GM18858 (cell line): ENCODE measurements around the gene SLC39A9.
"Not testable (repeated sequence)": the region's sequence is repeated elsewhere in the genome, so short reads cannot be mapped to it uniquely, and the experiment has no call there.

Source experiments
- ATAC-seq: cut with Tn5 transposase; IDR thresholded peaks from one replicate; pipeline ENCODE4 v1.9.1; 2021; ENCODE audit not compliant: unreplicated experiment

Gene SLC39A9

DNA sequence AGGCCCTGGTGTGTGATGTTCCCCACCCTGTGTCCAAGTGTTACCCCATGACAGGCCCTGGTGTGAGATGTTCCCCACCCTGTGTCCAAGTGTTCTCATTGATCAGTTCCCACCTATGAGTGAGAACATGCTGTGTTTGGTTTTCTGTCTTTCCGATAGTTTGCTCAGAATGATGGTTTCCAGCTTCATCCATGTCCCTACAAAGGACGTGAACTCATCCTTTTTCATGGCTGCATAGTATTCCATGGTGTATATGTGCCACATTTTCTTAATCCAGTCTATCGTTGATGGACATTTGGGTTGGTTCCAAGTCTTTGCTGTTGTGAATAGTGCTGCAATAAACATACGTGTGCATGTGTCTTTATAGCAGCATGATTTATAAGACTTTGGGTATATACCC is 17.6 kb downstream of the SLC39A9 start:
- not testable (repeated sequence) for ATAC-seq

DNA sequence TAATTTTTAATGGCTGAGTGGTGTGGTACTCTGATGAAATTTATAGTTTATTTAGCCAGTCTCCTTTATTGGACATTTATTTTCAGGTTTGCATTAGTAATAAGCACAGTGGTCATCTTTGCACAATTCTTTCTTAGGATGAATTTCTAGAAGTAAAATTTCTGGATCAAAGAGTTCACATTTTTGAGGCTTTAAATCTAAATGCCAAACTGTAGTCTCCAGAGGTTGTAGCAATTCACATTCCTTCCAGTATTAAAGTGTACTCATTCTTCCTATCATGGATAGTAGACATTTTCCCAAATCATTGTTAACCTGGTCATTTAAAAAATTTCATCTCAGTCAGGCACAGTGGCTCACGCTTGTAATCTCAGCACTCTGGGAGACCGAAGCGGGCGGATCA is 24.8 kb downstream of the SLC39A9 start:
- no peak for ATAC-seq

DNA sequence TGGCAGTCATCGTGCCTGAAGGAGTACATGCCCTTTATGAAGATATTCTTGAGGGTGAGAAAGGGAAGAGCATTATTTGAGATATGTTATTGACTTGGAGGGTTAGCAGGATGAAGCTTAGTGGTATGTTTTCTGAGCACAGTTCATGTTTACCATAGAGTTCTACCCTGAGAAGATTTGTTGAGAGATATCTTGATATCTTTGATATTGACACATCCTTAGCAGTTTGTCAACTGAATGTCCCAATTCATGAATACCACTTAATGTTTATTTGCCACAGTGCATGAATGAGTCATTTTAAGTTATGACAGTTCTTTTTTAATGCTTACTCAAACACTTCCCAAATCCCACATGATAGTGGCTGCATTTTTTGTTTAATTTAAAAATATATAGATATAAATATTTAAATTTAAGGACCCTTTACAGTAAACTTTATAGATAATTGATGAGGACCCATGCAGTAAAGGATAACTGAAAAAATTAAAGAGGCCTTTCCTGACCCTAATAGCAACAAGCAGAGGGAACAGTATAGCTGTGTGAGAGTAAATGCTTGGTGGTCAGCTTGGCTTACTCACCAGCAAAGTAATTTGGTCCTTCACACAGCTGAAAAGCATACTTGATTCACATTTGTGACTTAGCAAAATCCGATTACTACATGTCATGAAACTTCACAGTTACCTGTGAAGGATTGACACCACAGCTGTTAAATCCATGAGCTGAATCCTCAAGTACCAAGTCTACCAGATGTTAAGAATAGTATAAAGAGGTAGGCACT is 25.8 kb downstream of the SLC39A9 start:
- ATAC-seq: no peak

DNA sequence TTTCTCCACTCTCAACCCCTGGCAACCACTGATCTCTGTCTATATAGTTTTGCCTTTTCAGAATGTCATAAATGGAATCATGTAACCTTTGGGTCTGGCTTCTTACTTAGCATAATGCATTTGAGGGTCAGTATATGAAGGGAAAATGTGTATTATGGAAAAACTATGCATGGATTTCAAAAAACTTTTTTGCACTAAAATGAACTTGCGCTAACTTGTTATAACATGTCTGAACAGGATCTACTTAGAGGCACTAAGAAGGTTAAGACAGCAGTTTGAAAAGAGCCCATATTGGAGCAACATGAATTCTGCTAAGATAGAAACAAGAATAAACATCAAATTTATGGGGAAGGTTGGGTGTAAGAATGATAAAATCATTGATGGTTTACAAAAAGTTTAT is 29.1 kb downstream of the SLC39A9 start:
- ATAC-seq: no peak

DNA sequence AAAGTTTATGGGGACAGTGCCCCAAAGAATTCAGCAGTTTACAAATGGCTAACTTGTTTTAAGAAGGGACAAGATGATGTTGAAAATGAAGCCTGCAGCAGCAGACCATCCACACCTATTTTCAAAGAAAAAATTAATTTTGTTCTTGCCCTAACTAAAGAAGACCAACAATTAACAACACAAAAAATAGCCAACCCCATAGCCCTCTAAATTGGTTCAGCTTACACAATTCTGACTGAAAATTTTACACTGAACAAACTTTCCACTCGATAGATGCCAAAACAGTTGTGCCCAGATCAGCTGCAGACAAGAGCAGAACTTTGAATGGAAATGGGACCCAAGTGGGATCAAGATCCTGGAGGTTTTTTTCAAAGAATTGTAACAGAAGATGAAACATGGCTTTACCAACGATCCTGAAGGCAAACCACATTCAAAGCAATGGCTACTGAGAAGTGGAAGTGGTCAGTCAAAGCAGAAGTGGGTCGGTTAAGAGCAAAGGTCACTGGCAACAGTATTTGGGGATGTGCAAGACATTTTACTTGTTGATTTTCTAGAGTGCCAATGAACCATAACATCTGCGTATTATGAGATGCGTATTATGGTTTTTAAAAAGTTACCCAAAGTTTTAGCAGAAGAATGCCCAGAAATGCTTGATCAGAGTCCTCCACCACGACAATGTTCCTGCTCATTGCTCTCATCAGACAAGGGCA is 30.0 kb downstream of the SLC39A9 start:
- ATAC-seq: no peak

DNA sequence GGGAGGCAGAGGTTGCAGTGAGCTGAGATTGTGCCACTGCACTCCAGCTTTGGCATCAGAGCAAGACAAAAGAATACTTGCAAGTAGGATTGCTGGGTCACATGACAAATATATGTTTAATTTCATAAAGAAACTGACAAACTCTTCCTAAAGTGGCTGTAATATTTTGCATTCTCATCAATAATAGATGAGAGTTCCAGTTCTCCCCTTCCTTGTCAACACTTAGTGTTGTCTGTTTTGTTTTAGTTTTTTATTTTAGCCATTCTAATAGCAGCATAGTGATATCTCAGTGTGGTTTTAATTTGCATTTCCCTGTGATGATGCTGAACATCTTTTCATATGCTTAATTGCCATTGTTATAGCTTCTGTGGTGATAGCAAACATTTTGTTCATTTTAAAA is 31.2 kb downstream of the SLC39A9 start:
- no peak for ATAC-seq

DNA sequence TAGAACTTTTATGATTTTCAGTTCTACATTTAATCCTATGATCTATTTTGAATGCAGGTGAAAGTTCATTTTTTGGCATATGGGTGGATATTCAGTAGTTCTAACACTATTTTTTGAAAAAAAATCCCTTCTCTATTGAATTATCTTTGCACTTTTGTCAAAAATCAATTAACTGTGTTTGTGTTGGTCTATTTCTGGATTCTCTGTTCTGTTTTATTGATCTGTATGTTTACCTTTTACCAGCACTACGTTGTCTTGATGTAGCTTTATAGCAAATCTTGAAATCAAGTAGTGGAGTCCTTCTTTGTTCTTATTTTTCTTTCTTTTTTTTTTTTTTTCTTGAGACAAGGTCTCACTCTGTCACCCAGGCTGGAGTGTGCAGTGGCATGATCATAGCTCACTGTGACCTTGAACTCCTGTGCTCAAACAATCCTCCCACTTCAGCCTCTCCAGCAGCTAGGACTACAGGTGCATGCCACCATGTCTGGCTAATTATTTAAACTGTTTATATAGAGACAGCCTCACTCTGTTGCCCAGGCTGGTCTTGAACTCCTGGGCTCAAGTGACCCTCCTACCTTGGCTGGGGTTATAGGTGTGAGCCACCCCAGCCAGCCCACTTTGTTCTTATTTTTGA is 31.9 kb downstream of the SLC39A9 start:
- ATAC-seq: no peak

DNA sequence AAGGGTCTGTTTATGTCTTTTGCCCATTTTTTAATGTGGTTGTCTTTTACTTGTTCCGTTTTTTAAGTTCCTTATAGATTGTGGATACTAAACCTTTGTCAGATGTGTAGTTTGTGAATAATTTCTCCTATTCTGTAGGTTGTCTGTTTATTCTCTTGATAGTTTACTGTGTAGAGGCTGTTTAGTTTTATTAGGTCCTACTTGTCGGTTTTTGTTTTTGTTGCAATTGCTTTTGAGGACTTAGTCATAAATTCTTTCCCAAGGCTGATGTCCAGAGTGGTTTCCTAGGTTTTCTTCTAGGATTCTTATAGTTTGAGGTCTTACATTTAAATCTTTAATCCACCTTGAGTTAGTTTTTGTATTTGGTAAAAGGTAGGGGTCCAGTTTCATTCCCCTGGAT is 33.9 kb downstream of the SLC39A9 start:
- ATAC-seq: no peak

DNA sequence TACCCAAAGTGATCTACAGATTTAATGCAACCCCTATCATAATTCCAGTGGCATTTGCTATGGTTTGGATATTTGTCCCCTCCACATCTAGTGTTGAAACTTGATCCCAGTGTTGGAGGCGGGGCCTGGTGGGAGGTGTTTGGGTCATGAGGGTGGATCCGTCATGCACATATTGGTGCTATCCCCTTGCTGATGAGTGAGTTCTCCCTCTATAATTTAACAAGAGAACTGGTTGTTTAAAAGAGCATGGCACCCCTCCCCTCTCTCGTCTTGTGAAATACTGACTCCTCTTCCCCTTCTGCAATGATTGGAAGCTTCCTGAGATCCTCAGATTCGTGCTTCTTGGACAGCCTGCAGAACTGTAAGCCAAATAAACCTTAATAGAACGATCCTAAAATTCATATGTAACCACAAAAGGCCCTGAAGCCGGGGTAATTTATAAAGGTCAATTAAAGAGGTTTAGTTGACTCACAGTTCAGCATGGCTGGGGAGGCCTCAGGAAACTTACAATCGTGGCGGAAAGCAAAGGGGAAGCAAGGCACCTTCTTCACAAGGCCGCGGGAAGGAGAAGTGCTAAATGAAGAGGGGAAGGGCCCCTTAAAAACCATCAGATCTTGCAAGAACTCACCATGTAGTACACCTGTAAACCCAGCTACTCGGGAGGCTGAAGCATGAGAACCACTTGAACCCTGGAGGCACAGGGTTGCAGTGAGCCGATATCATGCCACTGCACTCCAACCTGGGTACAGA is 41.2 kb downstream of the SLC39A9 start:
- ATAC-seq: no peak

DNA sequence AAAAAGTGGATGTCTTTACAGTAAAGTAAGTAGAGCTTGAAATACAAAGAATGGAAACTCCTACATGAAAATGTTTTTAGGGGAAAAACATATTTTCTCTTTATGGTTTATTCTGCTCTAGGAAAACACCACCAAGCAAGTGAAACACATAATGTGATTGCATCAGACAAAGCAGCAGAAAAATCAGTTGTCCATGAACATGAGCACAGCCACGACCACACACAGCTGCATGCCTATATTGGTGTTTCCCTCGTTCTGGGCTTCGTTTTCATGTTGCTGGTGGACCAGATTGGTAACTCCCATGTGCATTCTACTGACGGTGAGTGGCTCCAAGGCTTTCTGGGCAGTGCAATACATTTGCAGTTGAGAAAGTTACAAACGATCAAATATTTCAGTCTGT is 43.5 kb downstream of the SLC39A9 start:
- ATAC-seq: peak; percentile 60

DNA sequence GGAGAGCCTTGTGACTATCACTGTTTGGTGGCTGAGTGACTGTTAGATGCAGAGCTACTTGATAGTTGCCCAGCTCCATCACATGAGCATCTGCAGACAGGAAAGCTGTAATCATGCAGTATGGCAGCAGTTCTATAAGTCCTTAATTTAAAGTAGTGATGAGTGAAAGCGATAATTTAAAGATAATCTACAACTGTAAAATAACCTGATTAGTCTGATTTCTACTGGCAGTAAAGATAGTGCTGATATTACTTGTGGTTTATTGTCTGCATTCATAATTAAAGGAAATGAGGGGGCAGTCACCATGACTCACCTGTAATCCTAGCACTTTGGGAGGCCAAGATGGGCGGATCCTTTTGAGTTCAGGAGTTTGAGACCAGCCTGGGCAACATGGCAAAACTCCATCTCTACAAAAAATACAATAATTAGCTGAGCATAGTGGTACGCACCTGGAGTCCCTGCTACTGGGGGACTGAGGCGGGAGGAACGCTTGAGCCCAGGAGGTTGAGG is 44.9 kb downstream of the SLC39A9 start:
- ATAC-seq: no peak

DNA sequence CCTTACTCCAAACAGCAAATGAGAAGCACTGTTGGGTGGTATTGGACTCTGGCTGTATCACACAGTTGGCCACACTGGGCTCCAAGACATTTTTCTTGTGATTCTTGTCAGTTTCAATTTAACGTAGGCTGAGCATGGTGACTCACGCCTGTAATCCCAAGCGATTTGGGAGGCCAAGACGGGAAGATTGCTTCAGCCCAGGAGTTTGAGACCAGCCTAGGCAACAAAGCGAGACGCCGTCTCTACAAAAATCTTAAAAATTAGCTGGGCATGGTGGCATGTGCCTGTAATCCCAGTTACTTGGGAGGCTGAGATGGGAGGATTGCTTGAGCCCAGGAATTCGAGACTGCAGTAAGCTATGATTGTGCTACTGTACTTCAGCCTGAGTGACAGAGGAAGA is 50.7 kb downstream of the SLC39A9 start:
- no peak for ATAC-seq

DNA sequence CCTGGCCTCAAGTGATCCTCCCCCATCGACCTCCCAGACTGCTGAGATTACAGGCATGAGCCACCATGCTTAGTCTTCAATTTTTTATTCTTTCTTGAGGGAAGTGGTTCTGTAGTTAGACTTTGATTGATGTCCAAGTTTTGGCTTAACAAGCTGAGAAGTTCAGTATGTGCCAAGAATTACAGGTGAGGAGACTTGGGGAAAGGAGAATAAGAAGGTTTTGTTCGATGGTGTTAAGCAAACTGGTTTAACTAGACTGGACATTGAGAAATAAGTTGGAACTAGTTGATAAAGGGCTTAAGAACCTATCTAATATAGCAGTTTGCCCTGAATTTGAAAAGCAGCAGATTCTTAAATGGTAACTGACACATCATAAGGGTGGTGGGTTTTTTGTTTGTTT is 53.4 kb downstream of the SLC39A9 start:
- no peak for ATAC-seq

DNA sequence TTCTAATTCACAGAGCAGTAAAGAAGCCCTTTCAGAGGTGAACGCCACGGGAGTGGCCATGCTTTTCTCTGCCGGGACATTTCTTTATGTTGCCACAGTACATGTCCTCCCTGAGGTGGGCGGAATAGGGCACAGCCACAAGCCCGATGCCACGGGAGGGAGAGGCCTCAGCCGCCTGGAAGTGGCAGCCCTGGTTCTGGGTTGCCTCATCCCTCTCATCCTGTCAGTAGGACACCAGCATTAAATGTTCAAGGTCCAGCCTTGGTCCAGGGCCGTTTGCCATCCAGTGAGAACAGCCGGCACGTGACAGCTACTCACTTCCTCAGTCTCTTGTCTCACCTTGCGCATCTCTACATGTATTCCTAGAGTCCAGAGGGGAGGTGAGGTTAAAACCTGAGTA is 59.9 kb downstream of the SLC39A9 start:
- ATAC-seq: no peak

DNA sequence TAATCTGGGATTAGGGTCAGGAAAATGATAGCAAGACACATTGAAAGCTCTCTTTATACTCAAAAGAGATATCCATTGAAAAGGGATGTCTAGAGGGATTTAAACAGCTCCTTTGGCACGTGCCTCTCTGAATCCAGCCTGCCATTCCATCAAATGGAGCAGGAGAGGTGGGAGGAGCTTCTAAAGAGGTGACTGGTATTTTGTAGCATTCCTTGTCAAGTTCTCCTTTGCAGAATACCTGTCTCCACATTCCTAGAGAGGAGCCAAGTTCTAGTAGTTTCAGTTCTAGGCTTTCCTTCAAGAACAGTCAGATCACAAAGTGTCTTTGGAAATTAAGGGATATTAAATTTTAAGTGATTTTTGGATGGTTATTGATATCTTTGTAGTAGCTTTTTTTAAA is 60.6 kb downstream of the SLC39A9 start:
- no peak for ATAC-seq

DNA sequence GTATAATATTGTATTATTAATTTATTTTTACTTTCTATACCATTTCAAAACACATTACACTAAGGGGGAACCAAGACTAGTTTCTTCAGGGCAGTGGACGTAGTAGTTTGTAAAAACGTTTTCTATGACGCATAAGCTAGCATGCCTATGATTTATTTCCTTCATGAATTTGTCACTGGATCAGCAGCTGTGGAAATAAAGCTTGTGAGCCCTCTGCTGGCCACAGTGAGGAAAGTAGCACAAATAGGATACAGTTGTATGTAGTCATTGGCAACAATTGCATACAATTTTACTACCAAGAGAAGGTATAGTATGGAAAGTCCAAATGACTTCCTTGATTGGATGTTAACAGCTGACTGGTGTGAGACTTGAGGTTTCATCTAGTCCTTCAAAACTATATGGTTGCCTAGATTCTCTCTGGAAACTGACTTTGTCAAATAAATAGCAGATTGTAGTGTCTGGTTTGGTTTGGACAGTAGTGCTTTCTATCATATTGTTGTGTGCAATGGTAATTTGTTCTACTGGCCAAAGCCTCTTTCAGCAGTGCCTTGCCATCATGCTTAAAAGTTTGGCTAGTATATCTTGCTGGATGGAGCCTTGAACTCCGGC is 61.7 kb downstream of the SLC39A9 start:
- ATAC-seq: no peak

DNA sequence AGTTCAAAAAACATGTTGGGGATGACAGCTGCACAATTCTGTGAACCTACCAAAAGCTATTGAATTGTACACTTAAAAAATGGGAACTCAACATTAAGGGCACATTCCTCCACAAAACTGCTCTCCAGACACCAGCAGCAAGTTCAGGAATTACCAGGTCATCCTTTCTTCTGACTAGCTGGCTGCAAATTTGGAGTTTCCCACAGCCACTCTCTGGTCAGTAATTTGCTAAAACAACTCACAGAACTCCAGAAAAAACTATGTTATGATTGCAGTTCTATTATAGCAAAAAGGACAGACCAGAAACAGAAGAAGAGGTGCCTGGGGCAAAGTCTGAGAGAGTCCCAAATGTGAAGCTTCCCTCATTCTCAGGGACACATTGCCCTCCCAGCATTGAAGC is 65.9 kb downstream of the SLC39A9 start:
- no peak for ATAC-seq

DNA sequence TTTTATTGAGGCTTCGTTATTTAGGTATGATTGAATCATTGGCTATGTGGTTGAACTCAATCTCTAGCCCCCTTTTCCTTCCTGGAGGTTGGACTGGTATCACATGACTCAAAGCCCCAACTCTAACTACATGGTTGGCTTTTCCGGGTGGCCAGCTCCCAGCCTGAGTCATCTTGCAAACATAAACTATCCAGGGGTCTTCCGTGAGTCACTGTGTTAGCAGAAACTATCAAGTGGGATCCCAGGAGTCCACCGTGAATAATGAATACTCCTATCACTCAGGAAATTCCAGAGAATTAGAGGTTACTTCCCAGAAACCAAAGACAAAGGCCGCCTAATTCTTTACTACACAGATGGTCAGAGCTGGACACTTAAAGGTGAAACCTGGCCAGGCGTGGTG is 66.3 kb downstream of the SLC39A9 start:
- no peak for ATAC-seq

DNA sequence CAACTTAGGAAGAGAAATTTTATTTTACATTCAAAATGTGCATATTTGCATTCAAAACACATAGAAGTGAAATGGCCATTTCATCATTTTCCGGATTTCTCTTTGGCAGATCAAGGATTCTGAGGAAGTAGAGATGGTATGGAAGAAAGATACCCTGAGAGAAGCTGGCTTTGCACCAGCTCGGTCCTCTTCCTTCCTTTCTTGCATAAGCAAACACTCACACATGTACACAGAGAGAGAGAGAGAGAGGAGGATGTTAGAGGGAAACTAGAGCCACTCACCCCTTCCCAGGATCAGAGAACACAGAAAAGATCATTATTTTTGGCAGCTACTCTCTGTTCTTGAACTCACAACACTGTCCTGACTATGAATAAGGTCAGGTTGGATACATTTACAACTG is 70.5 kb downstream of the SLC39A9 start:
- no peak for ATAC-seq

DNA sequence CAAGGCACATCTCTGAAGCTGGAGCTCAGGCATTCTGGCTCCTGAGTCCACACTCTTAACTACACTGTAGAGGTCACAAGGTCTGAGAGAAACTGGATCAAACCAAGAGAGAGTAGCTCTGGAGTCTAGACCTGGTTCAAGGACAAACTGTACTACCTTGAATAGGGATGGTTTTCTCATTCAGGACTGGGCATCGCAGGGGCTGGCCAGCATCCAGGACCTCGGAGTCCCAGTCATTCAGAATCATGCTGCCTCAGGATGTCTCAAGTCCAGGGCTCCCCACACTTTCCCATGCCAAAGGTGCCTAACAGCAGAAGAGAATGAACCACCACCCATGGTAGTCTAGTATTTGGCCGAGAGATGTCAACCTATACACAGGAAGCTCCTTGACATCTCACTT is 72.9 kb downstream of the SLC39A9 start:
- ATAC-seq: no peak

DNA sequence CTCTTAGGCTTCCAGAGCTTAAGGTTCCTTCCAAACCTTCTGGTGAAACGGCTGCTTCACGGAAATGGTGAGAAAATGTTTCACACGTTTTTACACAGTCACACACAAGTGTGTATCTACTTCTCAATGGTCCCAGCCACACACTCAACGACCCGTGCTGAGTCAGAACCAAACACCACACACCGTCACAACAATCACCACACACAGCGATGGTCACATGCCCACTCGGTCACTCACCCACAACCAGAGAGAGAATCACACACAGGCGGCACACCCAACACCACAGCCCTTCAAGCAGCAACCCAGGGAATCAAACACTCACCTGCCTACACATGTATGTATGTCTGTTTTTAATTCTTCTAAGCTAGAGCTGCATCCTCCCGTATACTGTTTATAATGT is 73.4 kb downstream of the SLC39A9 start:
- no peak for ATAC-seq
